Right hindlimb (tissue), 1 donor: ENCODE data around the gene CNR1.
A peak's percentile ranks its signal among the peaks of the same experiment; 100 is the strongest.
"Not testable (repeated sequence)": the region's sequence is repeated elsewhere in the genome, so short reads cannot be mapped to it uniquely, and the experiment has no call there.

ENCODE experiments used
- DNase-seq: peaks from one replicate; pipeline ENCODE4 v3.0.0-alpha.2; 2018

CNR1 gene

GRCh38 chr6:88165844-88166492 lies at the start of gene CNR1:
Gene CNR1 (minus strand): TSS chr6:88166347. CDS start chr6:88145274, 21,073 bp downstream.
- DNase-seq: peak; percentile 68

- DNase-seq: no peak
Observed at GRCh38 chr6:88211446-88211845, 45.3 kb upstream of the CNR1 start.

GRCh38 chr6:88209301-88209700 lies 43.2 kb upstream of the CNR1 start:
- no peak for DNase-seq

- DNase-seq: no peak
Observed at GRCh38 chr6:88208726-88209125, 42.6 kb upstream of the CNR1 start.

GRCh38 chr6:88201734-88202133 lies 35.6 kb upstream of the CNR1 start:
- DNase-seq: not testable (repeated sequence)

- no peak for DNase-seq
Observed at GRCh38 chr6:88184921-88185320, 18.8 kb upstream of the CNR1 start.

- no peak for DNase-seq
Observed at GRCh38 chr6:88183471-88183870, 17.3 kb upstream of the CNR1 start.

GRCh38 chr6:88179692-88180091 lies 13.5 kb upstream of the CNR1 start:
- no peak for DNase-seq

- DNase-seq: no peak
Observed at GRCh38 chr6:88177961-88178464, 11.9 kb upstream of the CNR1 start.

GRCh38 chr6:88174906-88175305 lies 8.8 kb upstream of the CNR1 start:
- no peak for DNase-seq

GRCh38 chr6:88171312-88171711 lies 5.2 kb upstream of the CNR1 start:
- DNase-seq: no peak

- DNase-seq: no peak
Observed at GRCh38 chr6:88168362-88168761, 2.2 kb upstream of the CNR1 start.

GRCh38 chr6:88167352-88167937 lies 1.3 kb upstream of the CNR1 start:
- DNase-seq: no peak

- DNase-seq: peak; percentile 32
Observed at GRCh38 chr6:88166493-88167351, 575 bp upstream of the CNR1 start.

- DNase-seq: no peak
Observed at GRCh38 chr6:88165087-88165843, 882 bp downstream of the CNR1 start.

GRCh38 chr6:88164061-88164460 lies 2.1 kb downstream of the CNR1 start:
- no peak for DNase-seq

- no peak for DNase-seq
Observed at GRCh38 chr6:88163616-88164015, 2.5 kb downstream of the CNR1 start.

GRCh38 chr6:88161940-88162339 lies 4.2 kb downstream of the CNR1 start:
- no peak for DNase-seq

- no peak for DNase-seq
Observed at GRCh38 chr6:88157106-88157505, 9.0 kb downstream of the CNR1 start.

- DNase-seq: no peak
Observed at GRCh38 chr6:88145298-88145963, 20.7 kb downstream of the CNR1 start.

- no peak for DNase-seq
Observed at GRCh38 chr6:88144637-88145297, 21.4 kb downstream of the CNR1 start.
